Esophagus muscularis mucosa (tissue), 4 donors: ENCODE data around the gene OR13C8.

Experiments used
- EP300 ChIP-seq: sonication (generic); formaldehyde crosslinking; IDR thresholded peaks from one replicate; pipeline ENCODE4 v1.6.1; 2017; ENCODE audit warnings: antibody characterized with exemption
- POLR2A ChIP-seq: fragments of 450-650 bp; IDR thresholded peaks from one replicate; pipeline ENCODE4 v1.6.1; 2017; ENCODE audit warnings: antibody characterized with exemption, moderate library complexity, mild to moderate bottlenecking, low read depth
- POLR2AphosphoS5 ChIP-seq, 2 donors: sonication (generic); formaldehyde crosslinking; IDR thresholded peaks; one replicate each; pipeline ENCODE4 v1.6.1; 2017; ENCODE audit warnings: antibody characterized with exemption in 2 of 2
- TF ChIP-seq, protein P1 (sequence below), 3 experiments: fragments of 200-600 bp in 2 of 3; fragments of 450-650 bp in 1 of 3; sonication (generic) in 2 of 3; IDR thresholded peaks; one replicate each; pipeline ENCODE4 v1.5.1; 2017 to 2019; ENCODE audit warnings: antibody characterized with exemption in 3 of 3, mild to moderate bottlenecking in 2 of 3, moderate library complexity in 1 of 3

GRCh38 chr9:104606152-104606551 is 37.2 kb downstream of the OR13C8 start:
- no peak for TF ChIP-seq POLR2AphosphoS5 (IDR thresholded peaks at IDR 0.05)
- TF ChIP-seq, protein P1, sequence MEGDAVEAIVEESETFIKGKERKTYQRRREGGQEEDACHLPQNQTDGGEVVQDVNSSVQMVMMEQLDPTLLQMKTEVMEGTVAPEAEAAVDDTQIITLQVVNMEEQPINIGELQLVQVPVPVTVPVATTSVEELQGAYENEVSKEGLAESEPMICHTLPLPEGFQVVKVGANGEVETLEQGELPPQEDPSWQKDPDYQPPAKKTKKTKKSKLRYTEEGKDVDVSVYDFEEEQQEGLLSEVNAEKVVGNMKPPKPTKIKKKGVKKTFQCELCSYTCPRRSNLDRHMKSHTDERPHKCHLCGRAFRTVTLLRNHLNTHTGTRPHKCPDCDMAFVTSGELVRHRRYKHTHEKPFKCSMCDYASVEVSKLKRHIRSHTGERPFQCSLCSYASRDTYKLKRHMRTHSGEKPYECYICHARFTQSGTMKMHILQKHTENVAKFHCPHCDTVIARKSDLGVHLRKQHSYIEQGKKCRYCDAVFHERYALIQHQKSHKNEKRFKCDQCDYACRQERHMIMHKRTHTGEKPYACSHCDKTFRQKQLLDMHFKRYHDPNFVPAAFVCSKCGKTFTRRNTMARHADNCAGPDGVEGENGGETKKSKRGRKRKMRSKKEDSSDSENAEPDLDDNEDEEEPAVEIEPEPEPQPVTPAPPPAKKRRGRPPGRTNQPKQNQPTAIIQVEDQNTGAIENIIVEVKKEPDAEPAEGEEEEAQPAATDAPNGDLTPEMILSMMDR (IDR thresholded peaks at IDR 0.05), result no peak
- no peak for TF ChIP-seq POLR2A
- no peak for TF ChIP-seq EP300
